Adipocyte (in vitro differentiated cells): Measurements from ENCODE around the gene CAMKK2.
A peak's percentile ranks its signal among the peaks of the same experiment; 100 is the strongest.
"Not testable (repeated sequence)": the region's sequence is repeated elsewhere in the genome, so short reads cannot be mapped to it uniquely, and the experiment has no call there.

Source experiments
- DNase-seq: peaks from one replicate; pipeline ENCODE4 v3.0.0-alpha.2; 2015; ENCODE audit warnings: low read depth
- H3K27me3 ChIP-seq: replicated peaks from 2 replicates; pipeline ENCODE4 v1.7.0; 2013; ENCODE audit warnings: mild to moderate bottlenecking, low read length, moderate library complexity; ENCODE audit not compliant: control insufficient read depth, insufficient read depth
- H3K36me3 ChIP-seq: 2 replicates; pipeline ENCODE4 v1.7.0; 2013; ENCODE audit warnings: low read length, mild to moderate bottlenecking, moderate library complexity; ENCODE audit not compliant: control insufficient read depth, insufficient read depth, severe bottlenecking
- H3K4me1 ChIP-seq: 2 replicates; pipeline ENCODE4 v1.7.0; 2013; ENCODE audit warnings: mild to moderate bottlenecking, low read length, moderate library complexity; ENCODE audit not compliant: control insufficient read depth, insufficient read depth
- H3K4me3 ChIP-seq: 2 replicates; pipeline ENCODE4 v1.7.0; 2013; ENCODE audit warnings: mild to moderate bottlenecking, low read length, moderate library complexity
- H3K9ac ChIP-seq: 2 replicates; pipeline ENCODE4 v1.7.0; 2013; ENCODE audit warnings: mild to moderate bottlenecking, low read length, moderate library complexity
- H3K9me3 ChIP-seq: 2 replicates; pipeline ENCODE4 v1.7.0; 2013; ENCODE audit warnings: mild to moderate bottlenecking, low read length, moderate library complexity; ENCODE audit not compliant: control insufficient read depth

CAMKK2 gene

GRCh38 chr12:121298411-121298810 lies 1.9 kb upstream of the CAMKK2 start:
- H3K27me3 ChIP-seq, H3K4me3 ChIP-seq, DNase-seq, H3K36me3 ChIP-seq, H3K9ac ChIP-seq, H3K9me3 ChIP-seq: not testable (repeated sequence)
- H3K4me1 ChIP-seq: peaks cover 18% of the 10 kb centered on the region

GRCh38 chr12:121297435-121297991 lies 1.0 kb upstream of the CAMKK2 start:
- H3K4me3 ChIP-seq: peak overlapping the region; percentile 87
- peak overlapping the region; percentile 81 for H3K9ac ChIP-seq
- no peaks in the 10 kb centered on the region for H3K27me3 ChIP-seq
- no peaks in the 10 kb centered on the region for H3K36me3 ChIP-seq
- peak; percentile 36 for DNase-seq
- H3K4me1 ChIP-seq: peaks cover 19% of the 10 kb centered on the region
- H3K9me3 ChIP-seq: no peaks in the 10 kb centered on the region

- H3K27me3 ChIP-seq: no peaks in the 10 kb centered on the region
- no peaks in the 10 kb centered on the region for H3K9me3 ChIP-seq
- peak overlapping the region; percentile 93 for H3K9ac ChIP-seq
- H3K36me3 ChIP-seq: peaks cover 6% of the 10 kb centered on the region
- peak overlapping the region; percentile 96 for H3K4me3 ChIP-seq
- DNase-seq: peak; percentile 52
- H3K4me1 ChIP-seq: peaks cover 19% of the 10 kb centered on the region
Measured at GRCh38 chr12:121295746-121296617, 527 bp downstream of the CAMKK2 start.

- Histone ChIP-seq H3K4me1 (peaks cover 19% of the 10 kb centered on the region), H3K4me3 (peak overlapping the region; percentile 96), H3K36me3 (peaks cover 6% of the 10 kb centered on the region), H3K9me3 (no peaks in the 10 kb centered on the region), H3K27me3 (no peaks in the 10 kb centered on the region), H3K9ac (peak overlapping the region; percentile 93)
- DNase-seq: peak; percentile 9
Measured at GRCh38 chr12:121295116-121295745, 1.3 kb downstream of the CAMKK2 start.

- Histone ChIP-seq H3K4me3 (no peak overlapping the region), H3K4me1 (peaks cover 27% of the 10 kb centered on the region), H3K9me3 (no peaks in the 10 kb centered on the region), H3K9ac (no peak overlapping the region), H3K27me3 (no peaks in the 10 kb centered on the region), H3K36me3 (peaks cover 6% of the 10 kb centered on the region)
- DNase-seq: no peak
Measured at GRCh38 chr12:121294151-121294889, 2.2 kb downstream of the CAMKK2 start.

- H3K9ac ChIP-seq: no peak overlapping the region
- no peaks in the 10 kb centered on the region for H3K9me3 ChIP-seq
- peaks cover 33% of the 10 kb centered on the region for H3K4me1 ChIP-seq
- no peak overlapping the region for H3K4me3 ChIP-seq
- H3K36me3 ChIP-seq: peaks cover 6% of the 10 kb centered on the region
- no peak for DNase-seq
- no peaks in the 10 kb centered on the region for H3K27me3 ChIP-seq
Measured at GRCh38 chr12:121293603-121294002, 2.9 kb downstream of the CAMKK2 start.

- no peaks in the 10 kb centered on the region for H3K27me3 ChIP-seq
- H3K36me3 ChIP-seq: peaks cover 6% of the 10 kb centered on the region
- no peak overlapping the region for H3K4me3 ChIP-seq
- no peaks in the 10 kb centered on the region for H3K9me3 ChIP-seq
- no peak for DNase-seq
- H3K9ac ChIP-seq: no peak overlapping the region
- H3K4me1 ChIP-seq: peaks cover 39% of the 10 kb centered on the region
Measured at GRCh38 chr12:121290410-121290809, 6.1 kb downstream of the CAMKK2 start.

- Histone ChIP-seq H3K36me3 (peaks cover 6% of the 10 kb centered on the region), H3K4me3 (no peak overlapping the region), H3K9me3 (no peaks in the 10 kb centered on the region), H3K9ac (no peak overlapping the region), H3K4me1 (peaks cover 37% of the 10 kb centered on the region), H3K27me3 (no peaks in the 10 kb centered on the region)
- no peak for DNase-seq
Measured at GRCh38 chr12:121289962-121290361, 6.5 kb downstream of the CAMKK2 start.

GRCh38 chr12:121288986-121289385 lies 7.5 kb downstream of the CAMKK2 start:
- peak overlapping the region; percentile 74 for H3K9ac ChIP-seq
- no peaks in the 10 kb centered on the region for H3K9me3 ChIP-seq
- H3K4me1 ChIP-seq: peaks cover 45% of the 10 kb centered on the region
- H3K4me3 ChIP-seq: peak overlapping the region; percentile 72
- peaks cover 6% of the 10 kb centered on the region for H3K36me3 ChIP-seq
- H3K27me3 ChIP-seq: no peaks in the 10 kb centered on the region
- DNase-seq: no peak

GRCh38 chr12:121288158-121288845 lies 8.2 kb downstream of the CAMKK2 start:
- H3K4me3 ChIP-seq: no peak overlapping the region
- peaks cover 40% of the 10 kb centered on the region for H3K4me1 ChIP-seq
- H3K9ac ChIP-seq: no peak overlapping the region
- peaks cover 6% of the 10 kb centered on the region for H3K36me3 ChIP-seq
- DNase-seq: no peak
- H3K27me3 ChIP-seq: no peaks in the 10 kb centered on the region
- H3K9me3 ChIP-seq: no peaks in the 10 kb centered on the region
